ENCODE measurements around the gene CYP4A22.
"Not testable (repeated sequence)": the region's sequence is repeated elsewhere in the genome, so short reads cannot be mapped to it uniquely, and the experiment has no call there.

The CYP4A22 gene, protein sequence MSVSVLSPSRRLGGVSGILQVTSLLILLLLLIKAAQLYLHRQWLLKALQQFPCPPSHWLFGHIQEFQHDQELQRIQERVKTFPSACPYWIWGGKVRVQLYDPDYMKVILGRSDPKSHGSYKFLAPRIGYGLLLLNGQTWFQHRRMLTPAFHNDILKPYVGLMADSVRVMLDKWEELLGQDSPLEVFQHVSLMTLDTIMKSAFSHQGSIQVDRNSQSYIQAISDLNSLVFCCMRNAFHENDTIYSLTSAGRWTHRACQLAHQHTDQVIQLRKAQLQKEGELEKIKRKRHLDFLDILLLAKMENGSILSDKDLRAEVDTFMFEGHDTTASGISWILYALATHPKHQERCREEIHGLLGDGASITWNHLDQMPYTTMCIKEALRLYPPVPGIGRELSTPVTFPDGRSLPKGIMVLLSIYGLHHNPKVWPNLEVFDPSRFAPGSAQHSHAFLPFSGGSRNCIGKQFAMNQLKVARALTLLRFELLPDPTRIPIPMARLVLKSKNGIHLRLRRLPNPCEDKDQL

DNA sequence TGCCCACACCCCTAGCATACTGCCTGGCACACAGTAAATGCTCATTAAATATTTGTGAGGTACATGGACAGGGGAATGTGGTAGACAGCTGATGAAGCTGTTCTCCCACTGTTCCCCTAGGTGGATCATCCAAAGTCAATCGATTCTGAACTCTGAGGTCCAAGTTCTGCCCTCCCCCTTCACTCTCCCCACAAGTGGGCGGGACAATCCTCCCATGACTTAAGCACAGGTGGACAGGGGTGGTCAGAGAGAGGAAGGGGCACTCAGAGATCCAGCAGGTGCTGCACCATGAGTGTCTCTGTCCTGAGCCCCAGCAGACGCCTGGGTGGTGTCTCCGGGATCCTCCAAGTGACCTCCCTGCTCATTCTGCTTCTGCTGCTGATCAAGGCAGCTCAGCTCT lies at the start of gene CYP4A22:
CYP4A22 (plus strand) TSS at position 244 of the 400 bp plus-strand sequence; CDS start at position 289, 45 bp downstream.
- no peak for DNase-seq

DNA sequence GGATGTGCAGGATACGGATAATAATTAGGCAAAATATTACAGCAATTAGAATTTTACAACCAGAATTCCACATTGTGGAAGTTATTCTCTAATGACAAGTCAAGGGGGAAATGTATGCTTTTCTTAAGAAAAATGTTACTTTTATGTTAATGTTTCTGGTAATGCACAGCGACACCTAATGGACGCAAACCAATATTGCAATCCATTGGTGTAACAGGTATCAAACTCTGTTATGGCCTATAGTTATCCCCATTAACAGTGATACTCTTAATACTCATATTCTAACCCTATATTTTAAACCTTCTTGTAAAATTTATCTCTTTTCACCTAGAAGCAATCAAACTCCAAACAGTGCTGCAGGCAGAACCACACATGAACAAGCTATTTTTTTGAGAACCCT lies 47.9 kb upstream of the CYP4A22 start:
- not testable (repeated sequence) for DNase-seq

DNA sequence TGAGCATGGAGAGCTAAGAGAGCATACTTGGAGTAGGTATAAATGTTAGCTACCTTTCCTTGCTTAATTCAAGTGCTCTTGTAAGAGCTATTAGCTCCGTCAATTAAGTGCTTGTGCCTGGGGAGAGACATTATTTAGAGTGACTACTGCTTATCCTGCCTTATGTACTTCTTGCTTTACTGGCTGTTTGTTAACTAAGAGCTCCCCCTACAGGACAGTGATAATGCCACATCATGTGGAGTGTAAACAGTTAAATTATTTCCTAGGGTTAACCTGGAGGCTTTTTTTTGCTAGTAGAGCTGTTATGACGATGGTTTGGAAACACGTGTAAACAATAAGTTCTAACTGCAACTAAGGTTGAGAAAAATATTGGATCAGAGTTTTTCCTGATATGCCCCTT lies 45.8 kb upstream of the CYP4A22 start:
- DNase-seq, result not testable (repeated sequence)

DNA sequence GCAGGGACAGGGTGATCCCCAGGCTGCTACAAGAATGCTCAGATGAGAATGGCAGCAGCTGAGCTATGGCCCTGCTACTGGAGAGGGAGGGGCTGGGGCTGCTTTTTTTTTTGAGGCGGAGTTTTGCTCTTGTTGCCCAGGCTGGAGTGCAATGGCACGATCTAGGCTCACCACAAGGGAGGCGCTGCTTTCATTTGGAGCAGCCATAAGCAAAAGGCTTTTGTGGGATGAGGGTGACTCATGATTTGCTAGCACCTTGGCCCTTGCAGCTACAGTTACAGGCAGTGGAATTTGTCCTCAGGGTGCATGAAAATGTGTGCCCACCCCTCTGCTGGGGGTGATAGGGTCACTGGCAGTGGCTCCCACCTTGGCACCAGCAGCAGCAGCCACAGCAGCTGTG lies 32.4 kb upstream of the CYP4A22 start:
- no peak for DNase-seq

DNA sequence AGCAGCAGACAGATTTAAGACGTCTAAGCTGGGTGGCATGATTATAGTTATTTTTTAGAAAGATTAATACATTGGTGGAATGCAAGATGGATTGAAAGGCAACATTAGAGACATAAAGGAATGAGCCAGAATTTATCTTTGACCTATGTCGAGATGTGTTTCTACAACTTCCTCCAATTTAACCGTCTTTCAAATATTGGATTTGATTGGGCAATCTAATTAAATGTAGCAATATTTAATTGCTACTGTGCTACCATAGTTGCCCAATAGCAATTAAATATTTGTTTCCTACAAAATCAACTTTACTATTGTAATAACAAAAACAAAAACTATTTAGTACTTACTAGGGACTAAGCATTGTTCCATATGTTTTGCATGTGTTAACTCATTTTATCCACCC lies 30.4 kb upstream of the CYP4A22 start:
- no peak for DNase-seq

DNA sequence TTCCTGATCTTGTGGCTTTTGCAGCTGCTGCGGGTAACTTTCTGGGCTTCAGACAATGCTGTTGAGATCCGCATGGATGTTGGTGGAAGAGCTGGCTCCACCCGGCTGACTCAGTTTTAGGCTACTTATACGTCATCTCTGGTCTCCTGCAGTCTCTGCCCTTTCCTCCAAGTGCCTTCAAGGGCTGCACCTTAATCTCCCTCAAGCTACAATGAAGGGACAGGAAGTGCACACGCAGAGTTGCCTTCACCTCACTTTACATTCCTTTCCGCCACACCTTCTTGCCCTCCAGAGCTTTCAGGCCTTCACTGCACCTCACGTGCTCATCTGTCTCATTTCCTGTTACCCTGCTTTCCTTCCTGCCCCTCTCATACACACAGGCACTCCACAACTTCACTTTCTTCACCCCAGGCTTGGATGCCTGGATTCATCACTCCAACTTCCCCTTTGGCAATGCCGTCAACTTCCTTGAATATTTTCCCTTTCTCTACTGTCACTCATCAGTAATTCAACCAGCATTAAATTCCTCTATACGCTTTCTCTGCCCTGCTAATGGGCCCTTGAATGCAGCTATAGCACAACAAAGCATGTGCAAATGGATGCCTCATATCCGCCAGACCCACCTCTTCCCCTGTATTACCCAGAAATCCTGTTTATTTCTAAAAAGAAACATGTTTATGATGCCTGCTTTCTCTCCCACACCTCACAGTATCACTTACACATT lies 29.2 kb upstream of the CYP4A22 start:
- DNase-seq, result not testable (repeated sequence)

DNA sequence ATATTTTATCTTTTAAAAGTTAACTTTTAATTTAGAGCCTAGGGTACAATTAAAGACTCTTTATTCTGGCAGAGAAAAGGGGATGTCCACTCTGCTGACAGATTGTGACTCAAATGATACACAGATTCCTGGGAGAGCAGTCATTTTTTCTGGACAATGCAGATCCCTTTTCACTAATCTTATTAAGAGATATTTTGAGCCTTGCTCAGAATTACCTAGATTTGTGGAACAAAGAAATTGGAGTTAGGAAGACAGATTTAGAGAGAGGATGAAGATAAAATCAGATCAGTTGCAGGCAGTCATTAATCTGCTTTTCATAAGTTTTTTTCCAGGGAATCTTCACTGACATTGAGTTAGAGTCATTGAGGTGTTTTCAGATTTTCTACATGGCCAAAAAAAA lies 27.8 kb upstream of the CYP4A22 start:
- not testable (repeated sequence) for DNase-seq

DNA sequence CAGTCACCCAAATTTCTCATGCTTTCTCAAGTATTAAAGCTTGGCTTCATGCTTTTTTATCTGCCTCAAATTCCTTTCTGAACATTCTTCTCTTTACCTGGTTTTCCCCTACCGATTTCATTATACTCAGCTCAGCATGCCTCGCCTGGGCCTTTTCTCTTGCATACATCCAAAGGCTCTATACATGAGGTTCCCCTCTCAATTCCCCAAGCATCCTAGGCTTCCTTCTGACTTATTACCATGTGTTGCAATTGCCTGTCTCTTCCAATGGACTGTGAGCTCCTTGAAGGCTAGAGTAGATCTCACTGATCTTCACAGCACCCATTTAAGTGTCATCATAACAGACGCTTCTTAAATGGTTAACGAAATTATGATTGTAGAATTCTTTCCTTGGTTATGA lies 24.1 kb upstream of the CYP4A22 start:
- DNase-seq, result no peak

DNA sequence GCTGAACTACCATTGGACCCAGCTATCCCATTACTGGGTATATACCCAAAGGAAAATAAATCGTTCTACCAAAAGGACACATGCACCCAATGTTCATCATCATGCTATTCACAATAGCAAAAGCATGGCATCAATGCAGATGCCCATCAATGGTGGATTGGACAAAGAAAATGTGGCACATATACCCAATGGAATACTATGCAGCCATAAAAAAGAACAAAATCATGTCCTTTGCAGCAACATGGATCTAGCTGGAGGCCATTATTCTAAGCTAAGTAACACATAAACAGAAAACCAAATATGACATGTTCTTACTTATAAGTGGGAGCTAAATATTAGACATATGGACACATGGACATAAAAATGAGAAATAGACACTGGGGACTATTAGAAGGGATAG lies 16.2 kb upstream of the CYP4A22 start:
- DNase-seq, result not testable (repeated sequence)

DNA sequence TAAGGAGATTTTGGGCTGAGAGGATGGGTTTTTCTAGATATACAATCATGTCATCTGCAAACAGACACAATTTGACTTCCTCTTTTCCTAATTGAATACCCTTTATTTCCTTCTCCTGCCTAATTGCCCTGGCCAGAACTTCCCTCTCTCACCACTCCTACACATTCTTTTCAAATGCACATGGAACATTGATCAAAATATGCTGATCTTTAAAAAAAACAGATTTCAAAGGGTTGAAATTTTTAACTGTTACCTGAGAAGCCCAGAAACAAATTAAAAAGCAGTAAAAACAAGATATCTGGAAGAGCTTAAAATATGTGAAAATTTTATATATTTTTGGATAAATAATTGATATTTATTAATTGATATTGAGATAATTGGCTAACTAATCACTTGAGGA lies 12.4 kb upstream of the CYP4A22 start:
- not testable (repeated sequence) for DNase-seq

DNA sequence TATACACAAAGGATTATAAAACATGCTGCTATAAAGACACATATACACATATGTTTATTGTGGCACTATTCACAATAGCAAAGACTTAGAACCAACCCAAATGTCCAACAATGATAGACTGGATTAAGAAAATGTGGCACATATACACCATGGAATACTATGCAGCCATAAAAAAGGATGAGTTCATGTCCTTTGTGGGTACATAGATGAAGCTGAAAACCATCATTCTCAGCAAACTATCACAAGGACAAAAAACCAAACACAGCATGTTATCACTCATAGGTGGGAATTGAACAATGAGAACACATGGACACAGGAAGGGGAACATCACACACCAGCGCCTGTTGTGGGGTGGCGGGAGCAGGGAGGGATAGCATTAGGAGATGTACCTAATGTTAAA lies 10.2 kb upstream of the CYP4A22 start:
- DNase-seq, result not testable (repeated sequence)

DNA sequence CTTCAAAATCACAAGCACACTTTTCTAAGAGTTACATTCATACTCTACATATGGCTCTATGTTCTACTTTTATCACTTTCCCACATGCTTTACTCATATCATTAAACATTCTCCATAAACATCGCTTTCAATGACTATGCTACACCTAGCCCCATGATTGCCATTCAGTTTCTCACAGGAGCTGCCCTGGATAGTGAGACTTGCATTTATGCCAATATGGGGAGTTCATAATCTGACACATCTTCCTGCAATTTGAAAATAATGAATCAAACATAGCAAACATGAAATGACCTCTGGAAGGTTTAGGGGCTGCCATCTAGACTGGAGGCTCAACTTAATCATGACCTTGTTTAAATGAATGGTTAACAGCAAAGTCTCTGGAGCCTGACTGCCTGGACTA lies 9.0 kb upstream of the CYP4A22 start:
- no peak for DNase-seq

DNA sequence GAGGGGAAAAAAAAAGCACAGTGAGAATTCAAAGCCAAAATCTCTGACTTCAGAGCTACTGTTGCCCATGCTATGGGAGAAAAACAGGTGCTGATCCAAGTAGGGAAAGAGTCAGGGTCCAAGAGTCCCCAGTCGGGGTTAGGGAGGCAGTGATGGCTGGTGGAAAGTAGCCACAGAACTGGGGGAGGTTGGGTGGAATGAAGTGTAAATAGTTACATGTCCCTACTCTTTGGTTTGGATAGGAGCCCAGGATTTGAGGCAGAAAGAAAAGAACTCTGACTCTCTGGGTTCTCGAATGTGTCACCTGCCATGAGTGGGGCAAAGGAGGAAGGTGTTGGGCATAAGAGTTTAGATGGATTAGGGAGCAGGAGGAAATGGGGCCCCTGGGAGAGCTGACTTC lies 8.4 kb upstream of the CYP4A22 start:
- DNase-seq, result not testable (repeated sequence)

DNA sequence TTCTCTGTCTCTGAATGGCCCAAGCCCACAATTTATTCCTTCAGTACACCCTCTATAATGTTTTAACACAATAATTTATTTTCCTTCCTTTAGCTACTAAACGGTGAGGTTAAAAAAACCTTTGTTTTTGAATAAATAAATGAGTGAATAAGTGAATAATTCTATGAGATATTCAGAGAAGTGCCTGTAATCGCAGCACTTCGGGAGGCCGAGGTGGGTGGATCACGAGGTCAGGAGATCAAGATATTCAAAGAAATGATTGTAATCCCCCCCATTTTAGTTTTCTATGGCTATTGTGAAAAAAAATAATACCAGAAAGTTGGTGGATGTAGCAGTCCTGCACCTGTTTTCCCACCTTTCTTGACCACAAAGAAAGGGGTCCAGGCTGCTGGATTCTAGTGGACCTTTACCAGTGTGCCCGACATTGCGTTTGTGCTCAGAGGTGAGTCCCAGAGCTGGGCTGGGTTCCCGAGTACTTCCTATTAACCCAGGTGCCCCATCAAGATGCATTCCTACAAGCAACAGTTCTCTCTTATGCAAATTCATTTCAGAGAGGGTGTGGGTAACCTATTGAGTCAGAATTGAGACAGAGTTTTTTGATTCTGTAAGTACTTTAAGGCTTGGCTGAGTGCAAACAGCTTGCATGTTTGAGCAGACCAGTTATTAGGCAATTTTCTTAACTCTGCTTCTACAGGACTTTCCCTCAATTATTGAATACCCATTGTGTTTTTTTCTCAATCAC lies 7.6 kb upstream of the CYP4A22 start:
- not testable (repeated sequence) for DNase-seq

DNA sequence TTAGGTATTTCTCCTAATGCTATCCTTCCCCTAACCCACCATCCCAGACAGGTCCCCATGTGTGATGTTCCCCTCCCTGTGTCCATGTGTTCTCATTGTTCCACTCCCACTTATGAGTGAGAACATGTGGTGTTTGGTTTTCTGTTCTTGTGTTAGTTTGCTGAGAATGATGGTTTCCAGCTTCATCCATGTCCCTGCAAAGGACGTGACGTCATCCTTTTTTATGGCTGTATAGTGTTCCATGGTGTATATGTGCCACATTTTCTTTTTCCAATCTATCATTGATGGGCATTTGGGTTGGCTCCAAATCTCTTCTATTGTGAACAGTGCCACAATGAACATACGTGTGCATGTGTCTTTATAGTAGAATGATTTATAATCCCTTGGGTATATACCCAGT lies 4.6 kb upstream of the CYP4A22 start:
- not testable (repeated sequence) for DNase-seq

DNA sequence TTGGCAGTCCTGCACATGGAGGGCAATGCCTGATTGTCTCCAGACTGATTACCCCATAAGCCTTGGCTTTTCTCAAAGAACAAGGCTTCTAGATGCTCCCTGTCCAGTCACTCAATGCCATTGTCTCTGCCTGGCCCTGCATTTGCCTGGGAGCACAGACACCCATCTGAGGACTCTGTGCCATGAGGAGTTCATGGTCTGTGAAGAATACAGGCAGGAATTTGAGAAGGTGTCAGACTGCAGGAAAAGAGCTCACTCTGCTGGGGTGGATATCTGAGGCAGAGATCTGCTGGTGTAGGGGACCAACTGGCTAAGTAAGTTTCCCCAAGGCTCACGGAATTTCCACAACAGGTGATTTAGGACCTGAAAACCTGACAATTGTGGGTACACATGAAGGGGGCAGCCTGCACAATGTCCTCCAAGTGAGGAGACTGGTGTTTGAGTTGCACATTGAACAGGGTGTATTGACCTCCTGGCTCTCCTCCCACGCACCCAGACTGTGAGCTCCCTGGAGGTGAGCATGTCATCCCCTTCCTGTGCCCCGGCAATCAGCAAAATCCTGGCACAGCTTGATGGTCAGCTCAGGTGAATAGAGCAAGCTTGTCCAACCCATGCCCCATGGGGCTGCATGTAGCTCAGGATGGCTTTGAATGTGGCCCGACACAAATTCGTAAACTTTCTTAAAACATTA lies 829 bp downstream of the CYP4A22 start:
- DNase-seq, result no peak

DNA sequence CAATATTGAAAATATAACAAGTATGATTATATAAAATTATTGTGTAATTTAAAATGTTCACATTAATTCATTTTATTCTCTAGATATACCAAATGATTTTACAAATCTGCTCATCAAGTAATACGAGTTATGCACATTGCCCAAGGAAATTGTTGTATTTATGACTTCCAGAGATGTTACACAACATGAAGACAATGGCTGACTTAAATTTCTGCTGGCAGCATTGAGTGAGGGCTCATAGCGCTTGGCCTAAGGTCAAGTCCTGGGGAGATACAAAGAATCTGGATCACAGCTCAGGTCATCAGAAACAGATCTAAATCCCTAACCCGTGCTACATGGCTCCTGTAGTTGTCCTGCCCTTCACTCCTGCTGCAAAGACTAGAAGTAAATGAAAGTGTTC lies 3.1 kb downstream of the CYP4A22 start:
- not testable (repeated sequence) for DNase-seq

DNA sequence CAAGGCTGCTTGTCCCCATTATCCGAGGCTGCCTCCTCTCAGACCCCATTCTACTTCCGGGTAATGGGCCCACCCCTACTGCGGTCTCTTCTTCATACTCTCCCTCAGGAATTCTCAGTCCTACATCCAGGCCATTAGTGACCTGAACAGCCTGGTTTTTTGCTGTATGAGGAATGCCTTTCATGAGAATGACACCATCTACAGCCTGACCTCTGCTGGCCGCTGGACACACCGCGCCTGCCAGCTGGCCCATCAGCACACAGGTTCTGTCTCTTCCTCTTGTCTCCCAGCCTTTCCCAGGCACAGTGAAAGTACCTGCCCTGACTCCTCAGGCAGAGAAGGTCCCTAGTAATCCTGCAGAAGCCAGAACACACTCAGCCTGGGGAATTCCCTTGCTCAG lies 6.4 kb downstream of the CYP4A22 start:
- DNase-seq, result not testable (repeated sequence)

DNA sequence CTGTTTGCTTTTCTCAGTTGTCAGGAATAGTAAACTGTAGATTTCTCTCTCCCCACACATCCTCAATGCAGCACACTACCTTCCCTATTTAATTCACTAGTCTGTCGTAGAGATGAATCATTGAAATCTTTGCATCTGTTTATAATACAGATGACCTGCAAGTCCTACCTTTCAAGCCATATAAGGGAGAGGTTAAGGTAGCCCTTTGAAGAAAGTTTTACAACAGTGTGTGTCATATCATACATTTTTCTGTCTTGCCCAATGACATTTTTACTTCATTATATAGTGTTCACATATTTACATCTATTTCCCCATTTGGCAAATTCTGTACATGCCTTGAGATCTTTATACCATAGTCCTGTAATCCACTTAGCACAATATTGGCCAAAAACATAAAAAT lies 9.3 kb downstream of the CYP4A22 start:
- not testable (repeated sequence) for DNase-seq

DNA sequence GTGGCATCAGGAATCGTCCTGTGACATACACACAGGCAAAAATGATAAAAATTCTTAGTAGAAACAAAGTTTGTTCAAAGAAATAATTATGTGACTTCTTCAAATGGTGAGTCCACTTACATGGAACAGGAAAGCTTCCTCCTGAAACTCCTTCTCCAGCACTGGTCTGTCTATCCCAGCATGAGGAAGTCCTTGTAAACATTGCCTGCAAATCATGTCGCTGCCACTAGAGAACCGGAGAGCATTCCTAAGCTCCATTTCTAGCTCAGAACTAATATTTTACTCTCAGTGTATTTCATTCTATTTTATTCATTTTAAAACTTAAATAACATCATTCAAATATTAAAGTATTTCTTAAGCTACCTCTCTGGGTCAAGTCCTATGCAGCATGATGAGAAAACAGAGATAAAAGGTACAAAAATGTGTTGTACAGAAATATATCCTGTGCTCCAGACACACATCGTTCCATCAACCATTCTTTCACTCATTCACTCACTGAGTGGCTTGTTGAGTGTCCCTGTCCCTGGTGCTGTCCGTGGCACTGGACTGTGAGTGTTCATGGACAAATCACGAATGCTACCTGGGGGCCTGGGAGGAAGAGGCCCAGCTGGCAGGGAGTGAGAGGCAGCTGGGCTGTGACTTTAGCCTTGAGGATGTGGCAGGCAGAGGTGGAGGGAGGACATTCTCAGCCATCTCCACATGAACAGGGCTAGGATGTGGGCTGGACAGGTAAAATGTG lies 10.0 kb downstream of the CYP4A22 start:
- DNase-seq, result no peak

DNA sequence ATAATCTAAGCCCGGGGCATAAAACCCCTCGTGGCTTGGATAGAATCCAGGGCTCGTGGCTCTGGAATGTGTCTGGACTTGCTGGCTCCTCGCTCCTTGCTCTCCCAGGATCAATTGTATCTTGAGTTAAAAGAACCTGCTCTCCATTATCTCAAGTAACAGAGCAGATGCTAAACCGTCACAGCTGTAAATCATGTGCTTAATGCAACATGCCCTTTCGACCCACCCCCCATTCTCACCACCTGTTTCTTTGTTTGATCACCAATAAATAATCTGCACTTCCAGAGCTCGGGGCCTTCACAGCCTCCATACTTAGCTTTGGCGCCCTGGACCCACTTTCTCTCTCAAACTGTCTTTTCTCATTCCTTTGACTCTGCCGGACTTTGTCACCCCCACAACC lies 11.9 kb downstream of the CYP4A22 start:
- DNase-seq, result not testable (repeated sequence)

DNA sequence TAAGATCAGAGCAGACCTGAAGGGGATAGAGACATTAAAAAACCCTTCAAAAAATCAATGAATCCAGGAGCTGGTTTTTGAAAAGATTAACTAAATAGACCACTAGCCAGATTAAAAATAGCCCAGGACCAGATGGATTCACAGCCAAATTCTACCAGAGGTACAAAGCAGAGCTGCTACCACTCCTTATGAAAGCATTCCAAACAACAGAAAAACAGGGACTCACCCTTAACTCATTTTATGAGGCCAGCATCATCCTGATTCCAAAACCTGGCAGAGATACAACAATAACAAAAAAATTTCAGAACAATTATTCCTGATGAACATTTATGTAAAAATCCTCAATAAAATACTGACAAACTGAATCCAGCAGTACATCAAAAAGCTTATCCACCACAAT lies 19.2 kb downstream of the CYP4A22 start:
- DNase-seq, result not testable (repeated sequence)
